ENCODE data around the gene KRT1.

KRT1 gene

DNA sequence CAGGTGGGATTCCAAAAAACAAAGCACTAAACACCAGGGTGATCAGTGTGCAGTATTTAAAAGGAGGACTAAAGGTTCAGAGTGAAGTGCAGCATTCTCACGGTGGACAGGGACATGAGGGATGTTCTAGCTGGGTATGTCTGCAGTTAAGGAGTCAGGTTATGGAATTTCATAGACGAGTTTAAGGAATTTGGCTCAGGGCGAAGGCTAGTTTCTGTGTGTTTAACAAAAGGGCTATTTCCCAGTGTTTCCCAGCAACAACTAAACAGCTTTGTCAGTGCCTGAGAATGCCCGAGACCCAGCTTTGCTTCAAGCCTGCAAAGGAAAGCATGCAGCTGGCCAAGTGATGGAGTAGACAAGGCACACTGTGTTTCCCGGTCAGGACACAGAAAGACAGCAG is 7.0 kb downstream of the KRT1 start:
- Histone ChIP-seq H3K4me3 (ENCODE audit: low read length) (no peak overlapping the region), H3K9me2 (replicated peaks; ENCODE audit: control insufficient read depth, low read length) (no peaks in the 10 kb centered on the region), H3K27ac (ENCODE audit: low read depth, low read length) (no peak overlapping the region), H3K4me2 (ENCODE audit: low read length) (no peak overlapping the region), H3K36me3 (ENCODE audit: control insufficient read depth, low read length) (no peaks in the 10 kb centered on the region), H3K27me3 (ENCODE audit: control insufficient read depth, low read length) (peaks cover 2% of the 10 kb centered on the region; the same call in 1 of the 2 replicates), H3K4me1 (ENCODE audit: control insufficient read depth, low read length) (no peaks in the 10 kb centered on the region), H3K9me3 (ENCODE audit: control insufficient read depth, insufficient read depth, low read length) (no peaks in the 10 kb centered on the region), H3F3A (ENCODE audit: control insufficient read depth, insufficient read depth) (no peaks in the 10 kb centered on the region), H4K20me1 (ENCODE audit: control insufficient read depth, insufficient read depth, low read depth, low read length) (no peaks in the 10 kb centered on the region), H3K79me2 (ENCODE audit: control insufficient read depth, low read length) (no peaks in the 10 kb centered on the region)
- no peak for TF ChIP-seq EZH2phosphoT487 (IDR thresholded peaks at IDR 0.05; ENCODE audit: borderline replicate concordance, low read length)
- TF ChIP-seq, protein P1, sequence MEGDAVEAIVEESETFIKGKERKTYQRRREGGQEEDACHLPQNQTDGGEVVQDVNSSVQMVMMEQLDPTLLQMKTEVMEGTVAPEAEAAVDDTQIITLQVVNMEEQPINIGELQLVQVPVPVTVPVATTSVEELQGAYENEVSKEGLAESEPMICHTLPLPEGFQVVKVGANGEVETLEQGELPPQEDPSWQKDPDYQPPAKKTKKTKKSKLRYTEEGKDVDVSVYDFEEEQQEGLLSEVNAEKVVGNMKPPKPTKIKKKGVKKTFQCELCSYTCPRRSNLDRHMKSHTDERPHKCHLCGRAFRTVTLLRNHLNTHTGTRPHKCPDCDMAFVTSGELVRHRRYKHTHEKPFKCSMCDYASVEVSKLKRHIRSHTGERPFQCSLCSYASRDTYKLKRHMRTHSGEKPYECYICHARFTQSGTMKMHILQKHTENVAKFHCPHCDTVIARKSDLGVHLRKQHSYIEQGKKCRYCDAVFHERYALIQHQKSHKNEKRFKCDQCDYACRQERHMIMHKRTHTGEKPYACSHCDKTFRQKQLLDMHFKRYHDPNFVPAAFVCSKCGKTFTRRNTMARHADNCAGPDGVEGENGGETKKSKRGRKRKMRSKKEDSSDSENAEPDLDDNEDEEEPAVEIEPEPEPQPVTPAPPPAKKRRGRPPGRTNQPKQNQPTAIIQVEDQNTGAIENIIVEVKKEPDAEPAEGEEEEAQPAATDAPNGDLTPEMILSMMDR (IDR thresholded peaks at IDR 0.05; ENCODE audit: low read depth, low read length, poor library complexity, severe bottlenecking) = no peak

DNA sequence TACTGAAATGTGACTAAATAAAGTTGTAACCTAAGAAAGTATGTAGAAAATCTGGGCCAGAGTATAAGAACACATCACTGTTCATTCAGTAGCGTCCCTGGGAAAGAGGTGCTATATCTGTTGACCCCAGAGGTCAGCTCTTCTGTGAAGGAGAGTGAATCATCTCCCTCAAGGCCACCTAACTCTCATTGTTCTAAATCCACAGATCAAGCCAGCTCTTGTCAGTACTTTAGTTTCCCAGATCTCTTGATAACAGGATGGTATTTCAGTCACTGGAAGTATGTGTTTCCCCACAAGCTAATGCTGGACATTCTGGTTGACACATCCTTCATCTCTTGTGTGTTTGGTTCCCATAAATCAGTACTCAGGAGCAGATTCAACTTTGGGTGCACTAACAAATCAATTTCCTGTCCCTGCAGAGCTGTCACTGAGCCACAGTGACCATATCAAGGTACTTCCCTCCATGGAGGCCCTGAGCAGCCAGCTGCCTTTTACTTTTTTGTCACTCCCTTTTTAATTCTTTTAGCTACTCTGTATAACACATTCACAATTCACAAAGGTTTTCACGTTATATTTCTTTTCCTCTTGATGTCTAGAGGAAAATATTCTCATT is 7.8 kb downstream of the KRT1 start:
- Histone ChIP-seq H3K4me2 (ENCODE audit: low read length) (no peak overlapping the region), H3F3A (ENCODE audit: control insufficient read depth, insufficient read depth) (no peaks in the 10 kb centered on the region), H4K20me1 (ENCODE audit: control insufficient read depth, insufficient read depth, low read depth, low read length) (no peaks in the 10 kb centered on the region), H3K4me1 (ENCODE audit: control insufficient read depth, low read length) (no peaks in the 10 kb centered on the region), H3K9me3 (ENCODE audit: control insufficient read depth, insufficient read depth, low read length) (no peaks in the 10 kb centered on the region), H3K9me2 (replicated peaks; ENCODE audit: control insufficient read depth, low read length) (no peaks in the 10 kb centered on the region), H3K27me3 (ENCODE audit: control insufficient read depth, low read length) (peaks cover 2% of the 10 kb centered on the region; the same call in 1 of the 2 replicates), H3K79me2 (ENCODE audit: control insufficient read depth, low read length) (no peaks in the 10 kb centered on the region), H3K4me3 (ENCODE audit: low read length) (no peak overlapping the region), H3K27ac (ENCODE audit: low read depth, low read length) (no peak overlapping the region), H3K36me3 (ENCODE audit: control insufficient read depth, low read length) (no peaks in the 10 kb centered on the region)
- TF ChIP-seq, protein P1 (IDR thresholded peaks at IDR 0.05; ENCODE audit: low read depth, low read length, poor library complexity, severe bottlenecking) = no peak
- no peak for TF ChIP-seq EZH2phosphoT487 (IDR thresholded peaks at IDR 0.05; ENCODE audit: borderline replicate concordance, low read length)

DNA sequence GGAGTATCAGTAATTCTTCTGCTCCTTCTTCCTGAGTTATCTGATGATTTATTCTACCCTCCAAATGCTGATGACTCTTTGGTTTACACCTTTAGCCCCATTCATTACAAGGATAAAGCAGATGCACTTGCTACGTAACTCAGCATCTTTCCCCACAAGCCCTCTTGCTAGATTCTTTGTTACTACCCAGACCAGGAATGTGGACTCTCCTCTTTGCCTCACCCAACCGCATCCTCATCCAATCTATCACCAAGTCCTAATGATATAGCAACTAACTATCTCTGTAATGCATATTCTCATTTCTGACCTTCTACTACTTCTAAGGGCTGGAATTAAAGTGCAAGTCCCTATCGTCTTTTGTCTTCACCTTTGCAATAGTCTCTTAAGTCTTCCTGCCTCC is 9.2 kb downstream of the KRT1 start:
- H3K9me3 ChIP-seq (ENCODE audit: control insufficient read depth, insufficient read depth, low read length) = no peaks in the 10 kb centered on the region
- peaks cover 2% of the 10 kb centered on the region; the same call in 1 of the 2 replicates for H3K27me3 ChIP-seq (ENCODE audit: control insufficient read depth, low read length)
- H3K27ac ChIP-seq (ENCODE audit: low read depth, low read length) = no peak overlapping the region
- no peaks in the 10 kb centered on the region for H4K20me1 ChIP-seq (ENCODE audit: control insufficient read depth, insufficient read depth, low read depth, low read length)
- H3K4me1 ChIP-seq (ENCODE audit: control insufficient read depth, low read length) = no peaks in the 10 kb centered on the region
- no peaks in the 10 kb centered on the region for H3F3A ChIP-seq (ENCODE audit: control insufficient read depth, insufficient read depth)
- H3K4me2 ChIP-seq (ENCODE audit: low read length) = no peak overlapping the region
- no peak overlapping the region for H3K4me3 ChIP-seq (ENCODE audit: low read length)
- H3K79me2 ChIP-seq (ENCODE audit: control insufficient read depth, low read length) = no peaks in the 10 kb centered on the region
- H3K36me3 ChIP-seq (ENCODE audit: control insufficient read depth, low read length) = no peaks in the 10 kb centered on the region
- no peaks in the 10 kb centered on the region for H3K9me2 ChIP-seq (replicated peaks; ENCODE audit: control insufficient read depth, low read length)
- TF ChIP-seq, protein P1 (IDR thresholded peaks at IDR 0.05; ENCODE audit: low read depth, low read length, poor library complexity, severe bottlenecking) = no peak
- no peak for TF ChIP-seq EZH2phosphoT487 (IDR thresholded peaks at IDR 0.05; ENCODE audit: borderline replicate concordance, low read length)

All from DOHH2 (cell line).